GM19463 (cell line): ENCODE results near the gene TEX26.

Experiments
- ATAC-seq: cut with Tn5 transposase; IDR thresholded peaks from one replicate; pipeline ENCODE4 v1.9.1; 2021; ENCODE audit warnings: mild to moderate bottlenecking, moderate library complexity; ENCODE audit not compliant: unreplicated experiment

Gene TEX26

DNA sequence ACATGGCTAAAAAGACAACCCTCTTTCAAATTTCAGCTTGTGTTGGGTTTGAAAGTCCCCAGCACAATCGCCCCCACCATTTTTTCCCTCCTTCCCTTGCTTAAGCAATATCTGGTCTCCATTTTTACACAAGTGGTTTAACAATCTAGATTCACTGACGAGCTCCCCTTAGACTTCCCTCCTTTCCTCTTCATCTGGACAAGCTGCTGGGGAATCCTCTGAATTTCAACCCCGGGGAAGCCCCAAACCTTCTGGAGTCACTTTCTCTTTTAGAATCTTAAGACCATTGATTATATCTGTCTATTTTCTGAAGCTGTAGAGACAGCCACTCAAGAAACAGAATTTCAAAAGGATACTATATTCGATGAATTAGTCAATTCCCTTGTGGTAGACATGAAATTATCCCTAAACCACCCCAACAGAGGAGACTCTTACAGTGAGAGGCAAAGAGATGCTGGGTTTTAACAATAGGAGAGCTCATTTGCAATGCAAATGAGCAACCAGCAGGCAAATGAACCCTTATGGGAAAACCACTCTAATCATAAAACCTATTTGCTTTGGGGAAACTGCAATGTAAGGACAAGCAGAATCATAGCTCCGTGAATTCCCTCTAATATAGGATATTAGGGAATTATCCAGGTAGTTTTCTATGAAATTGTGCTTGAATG, 78.9 kb downstream of the TEX26 start:
- no peak for ATAC-seq

DNA sequence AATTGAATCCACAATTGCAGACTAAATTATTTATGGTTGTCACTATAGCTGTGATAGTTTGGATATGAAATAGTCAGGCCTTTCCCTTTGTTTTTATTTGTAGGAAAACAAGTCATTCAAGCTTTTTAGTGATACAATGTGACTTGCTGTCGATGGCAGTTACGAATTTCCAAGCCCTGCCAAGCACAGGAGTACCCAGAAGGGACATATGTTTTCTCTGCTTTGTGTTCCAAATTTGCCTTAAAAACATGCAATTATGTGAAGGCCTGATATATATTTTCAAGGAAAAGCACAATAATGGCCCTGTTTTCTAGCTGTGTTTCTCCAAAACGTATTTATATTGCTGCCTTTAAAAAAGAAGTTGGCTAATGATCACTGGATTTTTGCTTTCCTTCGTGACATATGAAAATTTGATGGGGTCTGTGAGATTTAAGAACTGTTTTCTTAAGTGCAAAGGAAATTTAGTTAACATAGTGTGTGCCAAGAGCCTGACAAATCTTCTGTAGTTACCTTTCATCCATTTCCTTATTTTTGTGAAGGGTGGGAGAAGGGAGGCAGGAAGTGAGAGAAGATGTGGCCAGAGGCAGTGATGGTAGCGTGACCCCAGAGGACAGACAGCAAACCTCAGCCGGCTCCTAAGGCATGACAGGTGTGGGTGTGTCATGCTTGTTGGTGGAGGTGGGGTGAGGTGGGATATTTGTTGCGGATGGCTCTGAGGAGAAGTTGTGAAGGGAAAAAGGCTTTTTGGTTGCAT, 79.6 kb downstream of the TEX26 start:
- no peak for ATAC-seq

GRCh38 chr13:31012655-31013024, 80.2 kb downstream of the TEX26 start:
- no peak for ATAC-seq

DNA sequence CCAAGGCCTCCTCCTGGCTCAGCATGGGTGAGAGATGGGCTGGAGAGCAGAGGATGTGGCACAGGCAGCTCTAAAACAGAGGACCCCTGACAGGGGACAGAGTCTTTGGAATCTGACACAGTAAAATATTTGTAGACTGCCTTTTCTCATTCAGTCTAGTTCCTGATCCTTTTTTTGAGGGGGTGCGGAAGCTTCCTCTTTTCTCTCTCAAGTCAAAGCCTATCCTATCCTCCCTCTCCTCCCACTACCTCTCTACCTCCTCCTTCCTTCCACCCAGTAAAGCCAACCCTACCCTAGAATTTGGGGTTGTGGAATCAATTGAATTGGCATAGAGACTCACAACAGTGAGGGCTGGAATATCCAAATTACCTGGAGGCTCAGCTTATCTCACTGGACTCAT, 82.0 kb downstream of the TEX26 start:
- no peak for ATAC-seq

- no peak for ATAC-seq
These were observed 82.7 kb downstream of the TEX26 start for GRCh38 chr13:31015199-31015598.

DNA sequence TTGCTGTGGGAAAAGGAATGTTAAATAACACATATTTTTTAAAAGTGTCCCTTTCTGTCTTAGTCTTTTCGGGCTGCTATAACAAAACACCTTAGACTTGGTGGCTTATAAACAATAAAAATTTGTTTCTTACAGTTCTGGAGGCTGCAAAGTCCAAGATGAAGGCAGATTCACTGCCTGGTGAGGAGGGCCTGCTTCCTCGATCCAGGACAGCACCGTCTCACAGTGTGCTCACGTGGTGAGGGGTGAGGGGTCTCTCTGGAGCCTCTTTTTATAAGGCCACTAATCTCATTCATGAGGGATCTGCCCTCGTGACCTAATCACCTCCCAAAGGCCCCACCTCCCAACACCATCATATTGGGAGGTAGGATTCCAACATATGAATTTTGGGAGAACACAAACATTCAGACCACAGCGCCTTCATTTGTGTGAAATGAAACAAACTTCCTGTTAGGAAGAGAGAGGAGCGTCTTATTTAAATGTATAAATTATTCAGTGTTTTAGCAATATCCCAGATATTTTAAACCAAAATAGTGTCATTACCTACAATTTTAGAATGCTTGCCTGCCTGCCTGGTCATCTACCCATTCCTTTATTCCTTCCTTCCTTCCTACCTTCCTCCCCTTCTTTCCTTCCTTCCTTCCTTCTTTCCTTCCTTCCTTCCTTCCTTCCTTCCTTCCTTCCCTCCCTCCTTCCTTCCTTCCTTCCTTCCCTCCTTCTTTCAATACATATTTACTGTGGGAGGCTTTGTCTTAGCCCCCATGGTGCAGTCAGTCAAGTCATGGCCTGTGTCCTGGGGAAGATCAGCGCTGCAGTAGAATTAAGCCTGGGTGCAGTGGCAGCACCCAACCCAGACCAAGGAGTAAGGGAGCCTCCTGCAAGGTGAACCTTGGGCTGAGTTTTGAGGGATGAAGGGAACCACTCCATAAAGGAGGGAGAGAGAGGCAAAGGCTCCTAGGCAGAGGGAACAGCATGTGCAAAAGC, 84.2 kb downstream of the TEX26 start:
- no peak for ATAC-seq

- no peak for ATAC-seq
These were observed 86.1 kb downstream of the TEX26 start for GRCh38 chr13:31018511-31018910.

DNA sequence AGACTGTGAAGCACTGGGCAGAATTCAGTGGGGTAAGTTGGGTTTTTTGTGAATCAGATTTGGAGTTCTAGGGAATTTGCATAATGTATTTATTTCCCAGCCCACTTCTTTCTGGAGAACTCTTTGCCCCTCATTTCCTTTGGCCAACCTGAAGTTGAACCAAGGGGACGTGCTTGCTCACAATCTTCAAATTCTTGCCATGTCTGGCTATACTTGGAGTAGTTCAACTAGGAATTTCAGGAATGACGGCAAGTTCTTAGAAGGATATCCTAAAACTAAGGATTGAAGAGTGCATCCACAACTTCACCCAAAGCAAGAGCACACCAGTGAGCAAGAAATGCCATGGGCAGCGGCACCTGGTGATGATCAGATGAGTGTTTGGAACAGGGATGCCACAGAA, 88.5 kb downstream of the TEX26 start:
- no peak for ATAC-seq

DNA sequence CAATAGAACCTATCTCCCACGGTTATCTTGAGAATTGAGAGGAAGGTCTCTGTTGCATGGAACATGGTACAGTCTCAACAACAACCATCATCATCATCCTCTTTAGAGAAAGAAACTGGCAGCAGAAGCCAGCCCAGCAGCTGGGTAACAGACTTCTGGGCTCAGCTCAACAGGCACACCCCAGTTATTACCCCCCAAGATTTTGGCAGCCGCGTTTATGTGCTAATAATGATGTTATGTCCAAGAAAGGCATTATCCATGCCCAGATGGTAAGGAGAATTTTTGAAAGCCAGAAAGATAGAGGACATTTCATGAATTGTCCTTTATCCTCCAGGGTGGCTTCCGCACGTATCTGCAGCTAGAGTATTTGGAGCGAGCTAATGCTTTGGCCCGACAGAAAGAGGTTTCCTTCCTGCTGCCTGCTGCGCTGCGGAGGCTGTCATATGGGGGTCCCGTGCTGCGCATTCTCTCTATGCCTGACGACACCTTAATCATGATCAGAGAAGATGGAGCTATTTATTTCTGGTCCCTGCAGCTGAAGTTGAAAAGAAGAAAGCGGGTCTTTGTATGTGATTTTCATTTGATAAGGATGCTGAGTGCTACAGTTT, 89.9 kb downstream of the TEX26 start:
- no peak for ATAC-seq

DNA sequence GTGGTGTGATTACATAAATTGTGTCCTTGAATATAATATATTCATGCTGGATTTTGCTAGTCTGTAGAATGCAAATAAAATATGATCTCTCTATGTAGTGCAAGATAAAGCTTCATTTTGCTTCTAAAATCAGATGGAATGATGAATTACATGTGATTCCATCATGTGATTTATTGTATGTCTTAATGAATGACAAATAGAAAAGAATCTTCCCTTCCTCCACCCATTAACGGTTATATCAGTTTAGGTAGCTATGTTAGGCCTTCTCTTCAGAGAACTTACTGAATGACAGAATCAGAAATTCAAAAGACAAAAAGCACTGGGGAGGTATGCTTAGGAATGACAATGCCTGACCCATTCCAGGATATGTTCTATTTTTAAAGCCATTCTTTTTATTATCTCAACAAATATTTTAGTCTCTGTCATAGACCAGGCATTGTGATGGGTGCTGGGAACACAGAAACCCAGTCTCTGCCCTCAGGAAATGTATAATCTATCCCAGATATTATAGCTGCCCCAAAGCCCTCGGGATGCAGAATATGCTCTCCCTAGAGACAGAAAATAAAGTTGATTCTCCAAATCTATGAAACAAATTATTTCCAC, 90.6 kb downstream of the TEX26 start:
- no peak for ATAC-seq
